ENCODE results near the gene MCHR1.

GRCh38 chr22:40705918-40706682 lies 26.8 kb downstream of the MCHR1 start:
- no peak for TF ChIP-seq CTCF (IDR thresholded peaks at IDR 0.05)
- TF ChIP-seq POLR2A (IDR thresholded peaks at IDR 0.05; ENCODE audit: low read depth): no peak

Data from esophagus muscularis mucosa (tissue), 3 donors.